Hepatocyte (in vitro differentiated cells): ENCODE data around the gene FTSJ1.
"Not testable (repeated sequence)": the region's sequence is repeated elsewhere in the genome, so short reads cannot be mapped to it uniquely, and the experiment has no call there.

Experiments
- EZH2 ChIP-seq: fragments of 200-600 bp; sonication (generic); IDR thresholded peaks from 2 replicates; pipeline ENCODE4 v1.6.1; 2016; ENCODE audit warnings: antibody characterized with exemption, mild to moderate bottlenecking, borderline replicate concordance
- TF ChIP-seq, protein P1 (sequence below): fragments of 200-600 bp; sonication (generic); IDR thresholded peaks from 2 replicates; pipeline ENCODE4 v1.5.1; 2016; ENCODE audit warnings: antibody characterized with exemption, mild to moderate bottlenecking; ENCODE audit not compliant: poor library complexity

DNA sequence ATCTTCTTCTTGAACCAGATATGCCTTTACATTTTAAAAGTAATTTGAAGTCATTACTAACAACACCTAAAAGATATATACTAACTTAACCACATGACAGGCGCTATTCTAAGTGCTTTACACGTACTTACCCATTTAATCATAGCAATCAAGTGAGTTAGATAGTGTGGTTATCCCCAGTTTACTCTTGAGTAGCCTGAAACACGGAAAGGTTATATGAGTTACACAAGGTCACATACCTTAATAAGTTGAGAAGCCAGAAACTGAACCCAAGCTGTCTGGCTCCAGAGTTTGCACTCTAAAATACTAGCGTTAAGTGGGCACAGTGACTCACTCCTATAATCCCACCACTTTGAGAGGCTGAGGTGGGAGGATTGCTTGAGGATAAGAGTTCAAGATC is 45.8 kb upstream of the FTSJ1 start:
- TF ChIP-seq, protein P1, sequence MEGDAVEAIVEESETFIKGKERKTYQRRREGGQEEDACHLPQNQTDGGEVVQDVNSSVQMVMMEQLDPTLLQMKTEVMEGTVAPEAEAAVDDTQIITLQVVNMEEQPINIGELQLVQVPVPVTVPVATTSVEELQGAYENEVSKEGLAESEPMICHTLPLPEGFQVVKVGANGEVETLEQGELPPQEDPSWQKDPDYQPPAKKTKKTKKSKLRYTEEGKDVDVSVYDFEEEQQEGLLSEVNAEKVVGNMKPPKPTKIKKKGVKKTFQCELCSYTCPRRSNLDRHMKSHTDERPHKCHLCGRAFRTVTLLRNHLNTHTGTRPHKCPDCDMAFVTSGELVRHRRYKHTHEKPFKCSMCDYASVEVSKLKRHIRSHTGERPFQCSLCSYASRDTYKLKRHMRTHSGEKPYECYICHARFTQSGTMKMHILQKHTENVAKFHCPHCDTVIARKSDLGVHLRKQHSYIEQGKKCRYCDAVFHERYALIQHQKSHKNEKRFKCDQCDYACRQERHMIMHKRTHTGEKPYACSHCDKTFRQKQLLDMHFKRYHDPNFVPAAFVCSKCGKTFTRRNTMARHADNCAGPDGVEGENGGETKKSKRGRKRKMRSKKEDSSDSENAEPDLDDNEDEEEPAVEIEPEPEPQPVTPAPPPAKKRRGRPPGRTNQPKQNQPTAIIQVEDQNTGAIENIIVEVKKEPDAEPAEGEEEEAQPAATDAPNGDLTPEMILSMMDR = not testable (repeated sequence)
- TF ChIP-seq EZH2 = not testable (repeated sequence)
